K562 (cell line): ENCODE measurements around the gene XPA. TPM values are rescaled to one million over a fixed set of nuclear protein-coding genes. Genes with fewer than 3 reads are reported as not detected.

Source experiments
- ATAC-seq: fragments of 200-7000 bp; cut with Tn5 transposase; 3 replicates; pipeline ENCODE4 v1.9.1; 2020; ENCODE audit warnings: moderate library complexity
- BruUV-seq: library from RNA; stranded (reverse); fragments of 400-500 nt; replicated peaks from 2 replicates; lab custom pipeline; 2021; lab: Mats Ljungman, UMichigan
- CTCF ChIA-PET: fragments of 300-600 bp; formaldehyde crosslinking; extraction: SDS; loops from one replicate; lab custom pipeline; 2021; ENCODE audit warnings: low intra/inter-chr PET ratio; lab: Yijun Ruan, JAX
- POLR2A ChIA-PET: fragments of 300-600, 350-650 bp; sonication (Branson Sonifier 250); formaldehyde crosslinking; extraction: SDS; loops from one replicate; lab custom pipeline; 2021; ENCODE audit warnings: antibody characterized with exemption, inconsistent platforms; lab: Yijun Ruan, JAX
- DNase-seq, 4 experiments: peaks; one replicate each; pipeline versions ENCODE4 v3.0.0 to v3.0.0-alpha.2; 2011 to 2018; ENCODE audit warnings: low spot score in 3 of 4, mixed read lengths in 3 of 4; ENCODE audit errors: extremely low read depth in 1 of 4
- FAIRE-seq: peaks from 2 replicates; lab custom pipeline; 2011; peaks lifted over from hg19 to GRCh38; lab: Jason Lieb, UNC
- H2AFZ ChIP-seq: 2 replicates; pipeline ENCODE4 v1.6.0; 2011; ENCODE audit warnings: low read depth, low read length, control low read depth, inconsistent platforms
- H3K27ac ChIP-seq: fragments of 200-600 bp; 3 replicates; pipeline ENCODE4 v1.8.0; 2011; ENCODE audit warnings: low read depth, mild to moderate bottlenecking, control low read depth, inconsistent platforms, low read length, moderate library complexity, mixed read lengths; ENCODE audit errors: extremely low read depth
- H3K27me3 ChIP-seq, 2 experiments: fragments of 300-600 bp in 1 of 2; 2 replicates in 1 of 2; 3 replicates in 1 of 2; pipeline versions ENCODE4 v1.6.0 to v1.8.0; 2011; ENCODE audit warnings: inconsistent platforms in 2 of 2, low read length in 2 of 2, mild to moderate bottlenecking in 1 of 2, mixed read lengths in 1 of 2, moderate library complexity in 1 of 2; ENCODE audit not compliant: control insufficient read depth in 2 of 2, insufficient read depth in 2 of 2
- H3K36me3 ChIP-seq: fragments of 300-600 bp; 3 replicates; pipeline ENCODE4 v1.8.0; 2011; ENCODE audit warnings: mild to moderate bottlenecking, low read length, inconsistent platforms; ENCODE audit not compliant: control insufficient read depth, insufficient read depth
- H3K4me1 ChIP-seq, 2 experiments: fragments of 200-600 bp in 1 of 2; replicated peaks in 1 of 2; 2 replicates in 1 of 2; 3 replicates in 1 of 2; pipeline versions ENCODE4 v1.5.1 to v1.8.0; 2011; ENCODE audit warnings: inconsistent platforms in 2 of 2, low read length in 2 of 2, mild to moderate bottlenecking in 1 of 2, mixed read lengths in 1 of 2, moderate library complexity in 1 of 2; ENCODE audit not compliant: control insufficient read depth in 2 of 2, insufficient read depth in 2 of 2
- H3K4me2 ChIP-seq: 2 replicates; pipeline ENCODE4 v1.6.1; 2011; ENCODE audit warnings: low read length, control low read depth, inconsistent platforms, mixed read lengths; ENCODE audit not compliant: insufficient read depth
- H3K4me3 ChIP-seq: fragments of 200-600 bp; sonication (generic), shearing (Covaris generic); 2 replicates; pipeline ENCODE4 v1.5.1; 2016; ENCODE audit warnings: control low read depth, inconsistent platforms
- H3K79me2 ChIP-seq: fragments of 200-600 bp; 3 replicates; pipeline ENCODE4 v1.8.0; 2011; ENCODE audit warnings: low read length, inconsistent platforms; ENCODE audit not compliant: control insufficient read depth, insufficient read depth
- H3K9ac ChIP-seq, 2 experiments: 2 replicates each; pipeline versions ENCODE4 v1.6.0 to v1.6.1; 2011; ENCODE audit warnings: low read depth in 2 of 2, low read length in 2 of 2, control low read depth in 1 of 2, inconsistent platforms in 1 of 2, mild to moderate bottlenecking in 1 of 2, mixed read lengths in 1 of 2; ENCODE audit not compliant: insufficient read depth in 1 of 2
- H3K9me1 ChIP-seq: one replicate; pipeline ENCODE4 v1.6.0; 2011; ENCODE audit warnings: inconsistent platforms, mild to moderate bottlenecking, low read length, moderate library complexity; ENCODE audit not compliant: control insufficient read depth, insufficient read depth
- H3K9me3 ChIP-seq: replicated peaks from 2 replicates; pipeline ENCODE4 v1.5.1; 2011; ENCODE audit warnings: low read depth, low read length, inconsistent platforms; ENCODE audit not compliant: control insufficient read depth, insufficient read depth
- H4K20me1 ChIP-seq: replicated peaks from 2 replicates; pipeline ENCODE4 v1.6.1; 2011; ENCODE audit warnings: low read length, inconsistent platforms, mixed read lengths; ENCODE audit not compliant: control insufficient read depth, insufficient read depth
- EHMT2 ChIP-seq: fragments of 450-650 bp; IDR thresholded peaks from 2 replicates; pipeline ENCODE4 v1.6.1; 2018; ENCODE audit warnings: antibody characterized with exemption
- ESRRB ChIP-seq: fragments of 250-450 bp; sonication (Bioruptor Pico); IDR thresholded peaks from 2 replicates; pipeline ENCODE4 v1.5.0; 2020; ENCODE audit warnings: mild to moderate bottlenecking, moderate library complexity, borderline replicate concordance
- MECOM ChIP-seq: fragments of 250-450 bp; sonication (Bioruptor Pico); IDR thresholded peaks from 2 replicates; pipeline ENCODE4 v1.8.0; 2022; ENCODE audit warnings: inconsistent platforms
- MIER1 ChIP-seq: fragments of 450-650 bp; IDR thresholded peaks from 2 replicates; pipeline ENCODE4 v1.6.1; 2016; ENCODE audit warnings: antibody characterized with exemption, mild to moderate bottlenecking, low read depth
- NBN ChIP-seq: fragments of 450-650 bp; IDR thresholded peaks from 2 replicates; pipeline ENCODE4 v1.6.1; 2016; ENCODE audit warnings: low read depth, mild to moderate bottlenecking
- PHB2 ChIP-seq: fragments of 450-650 bp; IDR thresholded peaks from 2 replicates; pipeline ENCODE4 v1.6.1; 2017; ENCODE audit warnings: low read depth
- POLR3G ChIP-seq: IDR thresholded peaks from 2 replicates; pipeline ENCODE4 v1.6.1; 2011; ENCODE audit not compliant: insufficient read length, insufficient replicate concordance; ENCODE audit errors: extremely low read depth
- SNIP1 ChIP-seq: fragments of 450-650 bp; IDR thresholded peaks from 2 replicates; pipeline ENCODE4 v1.7.1; 2017; ENCODE audit warnings: low read depth, mild to moderate bottlenecking
- SREBF2 ChIP-seq: sonication (generic); formaldehyde crosslinking; IDR thresholded peaks from 2 replicates; pipeline ENCODE4 v1.4.0; 2020; ENCODE audit warnings: mild to moderate bottlenecking, missing genetic modification reagents
- XRCC5 ChIP-seq: fragments of 200-400 bp; formaldehyde crosslinking; IDR thresholded peaks from 2 replicates; pipeline ENCODE4 v1.6.1; 2017; ENCODE audit warnings: low read depth, mild to moderate bottlenecking, low read length
- ZNF57 ChIP-seq: fragments of 450-650 bp; formaldehyde crosslinking; IDR thresholded peaks from 2 replicates; pipeline ENCODE4 v1.4.0; 2020; ENCODE audit warnings: mild to moderate bottlenecking, moderate library complexity
- in situ Hi-C: fragments of 300-500 bp; cut with MboI; formaldehyde crosslinking; loops from 4 replicates; pipeline ENCODE4 v1.15.0; 2018; ENCODE audit warnings: inconsistent platforms, mixed read lengths
- intact Hi-C: fragments of 100-400 bp; cut with micrococcal nuclease; formaldehyde crosslinking; loops from 2 replicates; pipeline ENCODE4 v1.14.2; 2022
- polyA plus RNA-seq, 8 experiments: library from polyadenylated mRNA; depleted of rRNA in 4 of 8; stranded (reverse) in 5 of 8; unstranded in 3 of 8; fragments of >200 nt; fragmentation: Nextera tagmentation in 2 of 8; fragmentation: Illumina TruSeq in 1 of 8; extraction: Ambion mirVana in 2 of 8; extraction: Trizol in 1 of 8; gene quantifications; 2 replicates each; pipeline versions ENCODE4 v1.2.1 to v1.2.3, GENCODE V29; 2011 to 2014; ENCODE audit warnings: inconsistent platforms in 1 of 8, missing spikeins in 1 of 8
- total RNA-seq, 7 experiments: library from RNA; depleted of rRNA in 6 of 7; stranded (reverse); fragments of >200 nt in 6 of 7; fragmentation: Illumina TruSeq in 2 of 7; extraction: Trizol in 2 of 7; gene quantifications; 2 replicates each; pipeline versions ENCODE4 v1.2.1 to v1.2.3, GENCODE V29; 2011 to 2021; ENCODE audit warnings: low replicate concordance in 1 of 7
- TF ChIP-seq, protein P1 (sequence below): fragments of 250-450 bp; sonication (Bioruptor Pico); IDR thresholded peaks from 2 replicates; pipeline ENCODE4 v1.4.0; 2020
- TF ChIP-seq, protein P2 (sequence below): fragments of 250-450 bp; sonication (Bioruptor Pico); IDR thresholded peaks from 2 replicates; pipeline ENCODE4 v1.4.0; 2020; ENCODE audit warnings: borderline replicate concordance
- TF ChIP-seq, protein P3 (sequence below), 2 experiments: IDR thresholded peaks; 2 replicates each; pipeline ENCODE4 v1.6.1; 2012; ENCODE audit warnings: improper control_type of control experiment in 2 of 2, low read depth in 2 of 2, low read length in 2 of 2, borderline replicate concordance in 1 of 2

The XPA gene
- total and polyA plus RNA-seq, 9 of the 15 experiments (the other 6 are each of a cell fraction or from before 2014, with no cell fraction given) = 5.1 to 18.2 (median 14.1) TPM

DNA sequence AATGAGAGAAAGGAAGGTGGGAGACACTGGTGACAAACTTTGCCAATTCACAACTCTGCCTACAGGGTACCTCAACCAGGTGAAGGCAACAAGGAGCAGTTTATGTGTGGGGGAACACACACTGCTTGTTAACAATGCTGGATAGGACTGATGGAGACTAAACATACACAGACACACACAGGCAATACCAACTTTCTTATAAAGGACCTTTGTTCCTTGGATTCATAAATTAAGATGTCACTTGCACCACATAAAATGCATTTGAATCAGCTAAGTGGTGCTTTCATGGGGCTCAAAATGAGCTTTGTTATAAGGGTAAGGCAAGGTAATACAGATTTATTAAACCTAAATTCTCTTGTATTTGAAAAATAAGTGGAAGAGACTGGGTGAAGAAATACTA lies 68.0 kb downstream of the XPA start:
- DNase-seq (no peak), ATAC-seq (no peak), FAIRE-seq (no peak)
- no peak for TF ChIP-seq PHB2
- TF ChIP-seq, protein P1, sequence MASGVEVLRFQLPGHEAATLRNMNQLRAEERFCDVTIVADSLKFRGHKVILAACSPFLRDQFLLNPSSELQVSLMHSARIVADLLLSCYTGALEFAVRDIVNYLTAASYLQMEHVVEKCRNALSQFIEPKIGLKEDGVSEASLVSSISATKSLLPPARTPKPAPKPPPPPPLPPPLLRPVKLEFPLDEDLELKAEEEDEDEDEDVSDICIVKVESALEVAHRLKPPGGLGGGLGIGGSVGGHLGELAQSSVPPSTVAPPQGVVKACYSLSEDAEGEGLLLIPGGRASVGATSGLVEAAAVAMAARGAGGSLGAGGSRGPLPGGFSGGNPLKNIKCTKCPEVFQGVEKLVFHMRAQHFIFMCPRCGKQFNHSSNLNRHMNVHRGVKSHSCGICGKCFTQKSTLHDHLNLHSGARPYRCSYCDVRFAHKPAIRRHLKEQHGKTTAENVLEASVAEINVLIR = no peak
- no peak for TF ChIP-seq ESRRB (CRISPR knock-in tag)
- no peak for TF ChIP-seq SREBF2 (CRISPR knock-in tag)
- TF ChIP-seq SNIP1 = no peak
- no peak for TF ChIP-seq POLR3G
- no peak for TF ChIP-seq XRCC5
- no peak for TF ChIP-seq ZNF57
- no peak for TF ChIP-seq MIER1
- no peak for TF ChIP-seq MECOM (CRISPR knock-in tag)
- no peak for TF ChIP-seq EHMT2
- TF ChIP-seq, protein P2, sequence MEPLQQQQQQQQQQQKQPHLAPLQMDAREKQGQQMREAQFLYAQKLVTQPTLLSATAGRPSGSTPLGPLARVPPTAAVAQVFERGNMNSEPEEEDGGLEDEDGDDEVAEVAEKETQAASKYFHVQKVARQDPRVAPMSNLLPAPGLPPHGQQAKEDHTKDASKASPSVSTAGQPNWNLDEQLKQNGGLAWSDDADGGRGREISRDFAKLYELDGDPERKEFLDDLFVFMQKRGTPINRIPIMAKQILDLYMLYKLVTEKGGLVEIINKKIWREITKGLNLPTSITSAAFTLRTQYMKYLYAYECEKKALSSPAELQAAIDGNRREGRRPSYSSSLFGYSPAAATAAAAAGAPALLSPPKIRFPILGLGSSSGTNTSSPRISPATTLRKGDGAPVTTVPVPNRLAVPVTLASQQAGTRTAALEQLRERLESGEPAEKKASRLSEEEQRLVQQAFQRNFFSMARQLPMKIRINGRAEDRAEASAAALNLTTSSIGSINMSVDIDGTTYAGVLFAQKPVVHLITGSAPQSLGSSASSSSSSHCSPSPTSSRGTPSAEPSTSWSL (CRISPR knock-in tag) = no peak
- TF ChIP-seq, protein P3, sequence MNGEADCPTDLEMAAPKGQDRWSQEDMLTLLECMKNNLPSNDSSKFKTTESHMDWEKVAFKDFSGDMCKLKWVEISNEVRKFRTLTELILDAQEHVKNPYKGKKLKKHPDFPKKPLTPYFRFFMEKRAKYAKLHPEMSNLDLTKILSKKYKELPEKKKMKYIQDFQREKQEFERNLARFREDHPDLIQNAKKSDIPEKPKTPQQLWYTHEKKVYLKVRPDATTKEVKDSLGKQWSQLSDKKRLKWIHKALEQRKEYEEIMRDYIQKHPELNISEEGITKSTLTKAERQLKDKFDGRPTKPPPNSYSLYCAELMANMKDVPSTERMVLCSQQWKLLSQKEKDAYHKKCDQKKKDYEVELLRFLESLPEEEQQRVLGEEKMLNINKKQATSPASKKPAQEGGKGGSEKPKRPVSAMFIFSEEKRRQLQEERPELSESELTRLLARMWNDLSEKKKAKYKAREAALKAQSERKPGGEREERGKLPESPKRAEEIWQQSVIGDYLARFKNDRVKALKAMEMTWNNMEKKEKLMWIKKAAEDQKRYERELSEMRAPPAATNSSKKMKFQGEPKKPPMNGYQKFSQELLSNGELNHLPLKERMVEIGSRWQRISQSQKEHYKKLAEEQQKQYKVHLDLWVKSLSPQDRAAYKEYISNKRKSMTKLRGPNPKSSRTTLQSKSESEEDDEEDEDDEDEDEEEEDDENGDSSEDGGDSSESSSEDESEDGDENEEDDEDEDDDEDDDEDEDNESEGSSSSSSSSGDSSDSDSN (IDR thresholded peaks at IDR 0.05; ENCODE audit: borderline replicate concordance in 1 of 2, low read depth in 2 of 2, low read length in 2 of 2) = no peak
- TF ChIP-seq NBN = no peak
- Histone ChIP-seq H3K4me2 (no peak overlapping the region), H3K9me3 (no peaks in the 10 kb centered on the region), H3K27ac (no peak overlapping the region), H3K4me1 (peaks cover 4 to 8% of the 10 kb centered on the region in 2 experiments; a peak in 3 of 5 replicates), H2AFZ (no peak overlapping the region), H3K27me3 (no peaks in the 10 kb centered on the region), H3K4me3 (no peak overlapping the region), H3K9me1 (no peaks in the 10 kb centered on the region), H3K79me2 (peaks cover 58% of the 10 kb centered on the region), H3K36me3 (peaks cover 38% of the 10 kb centered on the region), H4K20me1 (no peaks in the 10 kb centered on the region), H3K9ac (no peak overlapping the region)
- ChIA-PET CTCF (no interaction called here), POLR2A (interaction anchor here (1.4 kb wide), 1 partner anchor 13 kb away, joined by 3 read pairs; no protein-coding TSS in a partner anchor)
- in situ Hi-C loops (no loop called here), intact Hi-C loops (no loop called here)
- no TSS peak for BruUV-seq
